ENCODE data around the gene ZDHHC7.

Gene ZDHHC7

DNA sequence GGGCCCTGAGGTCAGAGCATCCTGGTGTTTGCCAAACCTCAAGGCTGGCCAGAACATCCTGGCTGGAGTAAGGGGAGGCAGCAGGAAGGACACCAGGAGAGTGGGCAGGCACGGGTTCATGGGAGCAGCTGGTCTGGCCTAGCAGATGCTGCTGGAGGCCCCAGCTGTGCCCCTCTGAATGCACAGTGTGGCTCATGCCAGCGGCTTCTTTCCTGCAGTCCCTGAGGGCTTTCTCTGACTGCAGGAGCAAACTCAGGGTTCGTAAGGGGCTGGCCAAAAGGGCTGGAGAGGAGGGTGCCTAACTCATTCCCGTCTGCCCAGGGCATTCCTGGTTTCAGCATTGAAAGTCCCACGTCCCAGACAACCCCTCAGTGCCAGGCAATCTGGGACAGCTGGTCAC lies 78.7 kb downstream of the ZDHHC7 start:
- DNase-seq, result no peak

- no peak for DNase-seq
Observed at GRCh38 chr16:84931506-84931905, 79.8 kb downstream of the ZDHHC7 start.

DNA sequence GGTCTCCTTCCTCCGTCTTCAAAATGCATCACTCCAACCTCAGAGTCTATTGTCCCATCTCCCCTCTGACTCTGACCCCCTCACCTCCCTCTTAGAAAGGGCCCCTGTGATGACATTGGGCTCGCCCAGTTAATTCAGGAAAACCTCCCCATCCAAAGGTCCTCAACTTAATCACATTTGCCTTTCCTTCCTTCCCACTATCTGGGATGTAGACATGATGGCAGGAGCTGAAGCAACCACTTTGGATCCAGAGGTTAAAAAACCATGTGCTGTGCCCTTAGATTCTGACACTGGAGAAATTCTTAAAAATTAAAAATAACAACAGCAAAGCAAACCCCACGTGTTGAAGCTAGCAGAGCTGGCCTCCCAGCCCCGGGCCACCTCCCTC lies 80.2 kb downstream of the ZDHHC7 start:
- DNase-seq, result no peak

GRCh38 chr16:84930298-84931106 lies 80.8 kb downstream of the ZDHHC7 start:
- DNase-seq, result no peak

DNA sequence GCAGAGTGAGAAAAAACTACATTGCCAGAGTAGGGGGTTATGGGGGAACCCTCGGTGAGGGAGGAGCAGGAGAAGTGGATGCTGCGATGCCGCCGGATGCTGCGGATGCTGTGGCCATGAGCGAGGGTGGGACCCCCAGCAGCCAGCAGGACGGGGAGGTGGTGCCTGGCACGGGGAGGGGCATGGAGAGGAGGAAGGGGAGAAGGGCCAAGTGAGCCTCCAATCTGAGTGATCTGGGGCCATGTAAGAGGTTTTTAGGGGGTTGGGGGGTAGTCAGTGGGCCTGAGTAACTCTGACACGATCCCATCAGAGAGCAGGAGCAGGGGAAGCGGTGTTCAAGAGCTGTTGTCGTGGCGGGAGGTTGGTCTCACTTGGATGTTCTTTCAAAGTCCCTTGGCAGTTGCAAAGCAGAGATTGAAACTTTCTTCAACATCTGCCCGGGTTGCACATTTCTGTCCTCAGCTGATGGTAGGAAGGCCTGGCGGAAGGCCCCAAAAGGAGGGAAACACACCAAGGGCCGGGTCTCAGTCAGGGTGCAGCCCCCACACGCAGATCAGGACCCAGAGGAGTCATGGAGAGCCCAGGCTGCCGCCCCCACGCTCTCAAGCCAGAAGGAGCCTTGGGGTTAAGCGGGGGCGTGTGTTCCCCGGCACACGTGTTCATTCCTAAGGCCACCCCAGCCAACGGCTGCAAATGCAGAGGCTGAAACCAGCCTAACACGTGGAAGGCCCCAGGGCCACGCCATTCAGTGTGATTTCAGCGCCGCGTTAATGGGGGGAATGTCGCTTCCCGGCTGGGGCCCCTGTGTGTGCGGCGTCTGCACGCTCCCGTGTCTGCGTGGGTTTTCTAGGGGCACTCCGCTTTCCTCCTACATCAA lies 81.7 kb downstream of the ZDHHC7 start:
- DNase-seq, result no peak

DNA sequence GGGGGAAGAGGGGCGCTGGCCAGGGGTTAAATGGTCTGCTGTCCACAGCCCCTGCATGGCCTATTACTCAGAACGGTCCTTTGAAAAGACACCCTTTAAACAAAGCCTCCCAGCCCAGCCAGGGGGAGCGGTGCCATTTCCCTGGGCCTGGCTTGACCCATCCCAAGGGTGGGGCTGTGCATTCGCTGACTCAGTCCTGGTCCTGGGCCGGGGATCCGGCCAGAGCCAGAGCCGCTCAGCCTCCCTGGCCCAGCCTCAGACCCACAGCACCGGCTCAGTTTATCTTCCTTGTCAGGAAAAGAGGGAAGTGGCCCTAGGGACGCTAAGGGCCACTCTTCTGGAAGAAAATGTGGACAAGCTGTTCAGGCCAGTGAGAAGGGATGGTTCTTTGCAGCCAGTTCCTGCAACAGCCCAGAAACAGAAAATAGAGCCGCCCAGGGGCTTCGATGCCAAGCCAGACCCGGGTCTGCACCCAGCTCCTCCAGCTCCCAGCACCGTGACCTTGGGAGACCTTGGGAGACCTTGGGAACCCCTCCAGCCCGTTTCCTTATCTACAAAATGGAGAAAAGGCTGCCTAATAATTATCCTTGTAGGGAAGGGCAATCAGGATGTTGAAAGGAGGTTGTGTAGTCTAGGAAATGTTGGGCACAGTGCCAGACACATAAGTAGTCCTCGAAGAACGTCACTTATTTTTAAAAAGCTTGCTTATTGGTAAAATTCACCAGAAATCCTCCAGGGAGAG lies 82.5 kb downstream of the ZDHHC7 start:
- DNase-seq, result no peak

DNA sequence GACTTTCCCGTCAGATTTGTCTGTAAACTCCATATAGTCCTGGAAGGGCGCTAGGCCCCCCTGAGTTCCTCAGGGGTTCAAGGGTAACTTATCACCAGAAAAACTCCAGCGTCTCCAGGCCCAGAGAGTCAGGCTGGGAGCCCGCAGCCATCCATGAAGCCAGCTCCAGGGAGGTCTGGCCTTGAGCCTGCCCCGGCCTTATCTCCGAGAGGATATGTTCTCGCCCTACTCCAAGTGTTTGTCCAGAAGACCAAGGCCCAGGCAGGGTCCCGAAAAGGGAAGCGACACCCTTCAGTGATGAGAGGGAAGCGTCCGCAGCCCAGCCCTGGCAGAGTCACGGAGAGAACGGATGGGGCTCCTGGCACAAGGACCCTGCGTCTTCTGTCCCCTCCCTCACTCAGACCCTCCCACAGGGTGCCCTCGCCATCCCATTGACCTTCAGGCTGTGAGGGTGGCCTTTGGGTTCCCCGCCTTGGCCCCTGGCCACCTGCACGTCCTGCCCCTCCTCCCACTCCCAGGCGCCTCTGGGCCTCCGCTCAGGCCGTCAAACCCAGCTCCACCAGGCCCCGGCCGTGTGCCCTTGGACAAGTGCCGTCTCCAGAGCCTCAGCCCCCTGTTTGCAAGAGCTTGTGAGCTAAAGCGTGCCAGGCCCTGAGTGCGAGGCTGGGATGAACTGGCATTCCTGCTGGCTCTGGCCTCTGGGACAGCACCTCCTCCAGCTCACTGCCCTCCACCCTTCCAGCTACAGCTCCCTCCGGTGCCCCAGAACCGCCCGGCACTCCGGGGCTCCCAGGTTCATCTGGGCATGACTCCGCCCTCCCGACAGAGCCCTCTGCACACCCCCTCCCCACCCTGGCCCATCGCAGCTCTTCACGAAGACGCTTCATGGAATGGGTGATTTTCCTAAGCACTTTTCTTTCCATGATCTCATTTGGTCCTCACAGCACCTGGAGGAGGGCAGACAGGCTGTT lies 83.4 kb downstream of the ZDHHC7 start:
- DNase-seq, result no peak

GRCh38 chr16:84926462-84926861 lies 84.9 kb downstream of the ZDHHC7 start:
- no peak for DNase-seq

GRCh38 chr16:84925773-84926372 lies 85.5 kb downstream of the ZDHHC7 start:
- no peak for DNase-seq

GRCh38 chr16:84925092-84925772 lies 86.1 kb downstream of the ZDHHC7 start:
- DNase-seq, result peak; percentile 38

DNA sequence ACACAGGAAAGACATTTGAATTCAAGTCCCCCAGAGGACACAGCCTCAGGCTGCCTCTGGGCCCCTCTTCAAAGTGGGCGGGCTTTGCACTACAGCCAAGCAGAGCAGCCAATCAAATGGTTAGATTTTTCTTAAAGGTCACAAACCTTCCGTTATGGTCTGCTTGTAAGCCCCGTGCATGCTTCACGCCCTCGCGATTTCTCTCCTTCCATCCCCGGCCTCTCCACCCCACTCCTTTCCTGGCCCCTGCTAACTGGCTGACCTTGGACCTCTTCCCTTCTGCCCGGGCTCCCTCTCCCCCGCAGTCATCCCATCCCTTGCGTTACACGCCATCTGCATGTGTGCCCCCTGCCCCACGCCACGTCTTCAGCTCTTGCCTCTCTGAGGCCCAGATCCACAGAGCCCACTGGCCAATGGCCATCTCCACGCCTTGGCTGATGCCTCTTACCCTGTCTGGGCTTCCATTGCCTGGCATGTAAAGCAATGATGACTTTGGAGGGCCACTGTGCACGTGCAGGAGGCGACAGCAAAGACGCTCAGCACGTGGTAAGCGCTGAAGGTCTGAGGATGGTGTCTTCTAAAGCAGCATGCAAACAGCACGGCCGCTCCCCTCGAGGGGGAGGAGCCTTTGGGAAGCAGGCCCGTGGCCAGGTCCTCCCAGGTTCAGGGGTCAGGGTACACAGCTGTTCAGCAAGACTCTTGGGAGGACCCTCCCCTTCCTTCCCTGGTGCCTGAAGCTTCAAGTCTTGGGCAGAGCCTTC lies 86.8 kb downstream of the ZDHHC7 start:
- no peak for DNase-seq
